SU-DHL-6 (cell line): ENCODE data around the gene IRX5.

ENCODE experiments used
- CTCF ChIP-seq: fragments of 200-600 bp; sonication (generic); IDR thresholded peaks from one replicate; pipeline ENCODE4 v1.5.1; 2017; ENCODE audit warnings: antibody characterized with exemption, mild to moderate bottlenecking, low read length, moderate library complexity; ENCODE audit not compliant: insufficient read depth, poor library complexity, severe bottlenecking
- EZH2phosphoT487 ChIP-seq: fragments of 200-600 bp; sonication (generic), shearing (Covaris generic); conservative IDR thresholded peaks from 2 replicates; pipeline ENCODE4 v1.6.1; 2018; ENCODE audit warnings: mild to moderate bottlenecking, antibody characterized with exemption, low read length, moderate library complexity, mixed read lengths

GRCh38 chr16:54945063-54945462, 14.4 kb downstream of the IRX5 start:
- TF ChIP-seq CTCF = no peak
- TF ChIP-seq EZH2phosphoT487 = no peak
